IPS DF 4.7 (cell line): ENCODE data around the gene PLCD4.

Experiments
- DNase-seq: peaks from one replicate; pipeline ENCODE4 v3.0.0-alpha.2; 2013; ENCODE audit warnings: low spot score; ENCODE audit errors: extremely low read depth

The PLCD4 gene

DNA sequence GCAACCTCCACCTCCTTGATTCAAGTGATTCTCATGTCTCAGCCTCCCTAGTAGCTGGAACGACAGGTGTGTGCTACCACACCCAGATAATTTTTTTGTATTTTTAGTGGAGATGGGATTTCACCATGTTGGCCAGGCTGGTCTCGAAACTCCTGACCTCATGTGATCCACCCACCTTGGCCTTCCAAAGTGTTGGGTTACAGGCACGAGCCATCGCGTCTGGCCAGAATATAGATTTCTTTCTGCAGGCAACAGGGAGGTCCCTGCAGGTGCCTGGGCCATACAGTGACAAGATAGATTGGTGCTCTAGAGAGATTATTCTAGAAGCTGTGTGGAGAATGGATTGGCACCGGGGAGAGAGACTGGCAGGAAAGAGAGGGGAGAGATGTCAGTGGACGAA, 13.3 kb downstream of the PLCD4 start:
- no peak for DNase-seq

DNA sequence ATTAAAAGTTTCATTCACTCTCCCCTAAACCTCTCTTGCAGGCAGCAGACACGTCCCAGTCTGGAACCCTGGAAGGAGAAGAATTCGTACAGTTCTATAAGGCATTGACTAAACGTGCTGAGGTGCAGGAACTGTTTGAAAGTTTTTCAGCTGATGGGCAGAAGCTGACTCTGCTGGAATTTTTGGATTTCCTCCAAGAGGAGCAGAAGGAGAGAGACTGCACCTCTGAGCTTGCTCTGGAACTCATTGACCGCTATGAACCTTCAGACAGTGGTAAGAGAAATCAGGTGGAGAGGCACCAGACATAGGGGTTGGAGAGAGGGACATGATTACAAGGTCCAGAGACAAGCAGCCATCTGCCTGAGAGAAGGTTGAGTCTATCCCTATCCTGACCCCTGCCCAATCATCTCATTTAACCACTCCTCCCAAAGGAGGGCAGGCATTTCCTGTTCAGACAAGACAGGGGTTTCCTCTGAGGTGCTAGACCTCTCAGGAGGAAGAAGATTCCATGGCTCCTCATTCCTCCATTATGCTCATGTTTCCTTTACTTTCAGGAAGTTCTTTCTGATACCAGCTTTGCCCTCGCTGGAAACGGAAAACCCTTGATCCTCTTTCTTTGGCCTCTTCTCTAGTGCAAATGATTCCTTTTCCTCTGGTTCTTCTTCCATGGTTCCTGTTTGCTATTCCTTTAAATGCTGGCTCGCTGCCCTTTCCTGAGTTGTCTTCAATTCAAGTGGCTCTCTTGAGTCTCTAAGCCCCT, 15.1 kb downstream of the PLCD4 start:
- DNase-seq, result no peak

DNA sequence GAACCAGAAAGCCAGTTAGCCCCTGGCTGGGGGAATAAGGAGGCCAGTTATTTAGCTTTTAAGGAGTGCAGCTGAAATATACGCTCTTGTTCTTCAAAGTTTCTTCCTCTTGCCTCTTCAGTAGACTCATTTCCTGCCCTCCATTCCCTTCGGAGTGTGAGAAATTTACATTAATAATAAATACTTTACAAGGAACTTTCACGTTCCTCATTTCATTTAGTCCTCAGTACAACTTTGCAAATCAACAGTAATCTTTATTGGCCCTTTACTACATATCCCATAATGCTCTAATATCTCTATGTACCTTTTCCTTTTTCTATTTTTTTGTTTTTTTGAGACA, 15.6 kb downstream of the PLCD4 start:
- DNase-seq, result no peak

DNA sequence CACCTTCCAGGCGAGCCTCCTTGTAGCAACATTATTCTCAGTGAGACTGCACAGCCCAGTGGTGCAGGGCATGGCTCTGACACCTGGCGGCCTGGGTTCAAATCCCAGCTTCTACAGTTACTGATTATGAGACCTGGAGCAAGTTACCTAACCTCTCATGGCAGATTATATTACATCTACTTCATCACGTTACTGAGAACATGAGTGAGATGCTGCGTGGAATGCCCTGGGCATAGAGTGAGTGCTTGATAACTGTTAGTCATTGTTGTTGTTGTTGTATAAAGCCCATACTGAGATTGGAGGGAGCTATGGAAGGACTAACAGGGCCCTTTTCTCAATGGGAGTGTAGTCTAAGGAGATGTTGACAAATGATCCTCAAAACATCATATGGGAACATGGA, 18.7 kb downstream of the PLCD4 start:
- DNase-seq, result no peak

DNA sequence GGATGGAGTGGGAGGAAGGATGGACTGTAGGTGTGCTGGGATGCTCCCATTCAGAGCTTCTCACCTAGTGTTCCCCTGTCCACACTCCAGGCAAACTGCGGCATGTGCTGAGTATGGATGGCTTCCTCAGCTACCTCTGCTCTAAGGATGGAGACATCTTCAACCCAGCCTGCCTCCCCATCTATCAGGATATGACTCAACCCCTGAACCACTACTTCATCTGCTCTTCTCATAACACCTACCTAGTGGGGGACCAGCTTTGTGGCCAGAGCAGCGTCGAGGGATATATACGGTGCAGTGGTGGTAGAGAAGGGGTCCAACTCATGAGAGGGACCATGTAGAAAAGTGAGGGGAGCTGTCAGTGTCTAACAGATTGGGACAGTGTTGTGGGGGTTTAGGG, 20.2 kb downstream of the PLCD4 start:
- DNase-seq, result no peak

DNA sequence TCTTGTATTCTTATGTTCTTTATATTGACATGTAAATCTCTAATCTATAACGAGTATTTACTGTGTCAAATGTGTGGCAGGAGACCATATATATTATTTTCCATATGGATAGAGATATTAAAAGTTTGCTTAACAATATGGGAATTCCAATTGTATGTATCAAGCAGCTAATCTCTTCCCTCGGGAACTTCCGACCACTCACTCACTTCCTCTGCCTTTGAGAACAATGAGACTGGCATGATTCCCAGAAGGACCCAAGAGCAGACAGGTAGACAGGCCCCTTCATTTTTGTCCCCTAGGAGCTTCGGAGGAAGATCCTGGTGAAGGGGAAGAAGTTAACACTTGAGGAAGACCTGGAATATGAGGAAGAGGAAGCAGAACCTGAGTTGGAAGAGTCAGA, 24.1 kb downstream of the PLCD4 start:
- DNase-seq, result no peak

DNA sequence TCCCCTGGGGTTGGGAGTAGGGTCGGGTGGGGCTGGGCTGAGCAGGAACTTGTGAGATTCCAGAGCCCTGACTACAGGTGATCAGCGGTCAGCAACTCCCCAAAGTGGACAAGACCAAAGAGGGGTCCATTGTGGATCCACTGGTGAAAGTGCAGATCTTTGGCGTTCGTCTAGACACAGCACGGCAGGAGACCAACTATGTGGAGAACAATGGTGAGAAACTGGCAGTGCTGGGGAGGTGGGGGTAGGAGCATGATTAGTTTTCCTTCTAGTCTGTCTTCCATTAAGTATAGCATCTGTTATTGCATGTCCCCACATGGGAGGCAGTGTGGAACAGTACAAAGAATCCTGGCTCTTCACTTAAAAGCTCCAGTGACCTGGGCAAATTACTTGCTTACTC, 28.0 kb downstream of the PLCD4 start:
- DNase-seq, result no peak

DNA sequence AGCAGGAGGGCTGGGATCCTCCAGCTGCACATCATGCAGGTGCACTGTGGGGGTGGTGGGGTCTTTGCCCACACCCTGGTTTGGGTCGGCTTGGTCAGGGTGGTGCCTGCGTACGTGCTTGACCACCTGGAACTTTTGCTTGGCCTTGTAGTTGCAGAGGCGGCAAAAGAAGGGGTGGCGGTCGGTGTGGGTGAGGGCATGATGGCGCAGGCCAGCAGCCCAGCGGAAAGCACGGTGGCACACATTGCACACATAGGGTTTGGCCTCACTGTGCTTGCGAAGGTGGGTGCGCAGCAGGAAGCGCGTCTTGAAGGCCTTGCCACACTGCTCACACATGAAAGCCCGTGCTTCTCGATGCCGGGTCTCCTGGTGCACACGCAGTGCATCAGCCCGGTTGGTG, 30.7 kb downstream of the PLCD4 start:
- no peak for DNase-seq

DNA sequence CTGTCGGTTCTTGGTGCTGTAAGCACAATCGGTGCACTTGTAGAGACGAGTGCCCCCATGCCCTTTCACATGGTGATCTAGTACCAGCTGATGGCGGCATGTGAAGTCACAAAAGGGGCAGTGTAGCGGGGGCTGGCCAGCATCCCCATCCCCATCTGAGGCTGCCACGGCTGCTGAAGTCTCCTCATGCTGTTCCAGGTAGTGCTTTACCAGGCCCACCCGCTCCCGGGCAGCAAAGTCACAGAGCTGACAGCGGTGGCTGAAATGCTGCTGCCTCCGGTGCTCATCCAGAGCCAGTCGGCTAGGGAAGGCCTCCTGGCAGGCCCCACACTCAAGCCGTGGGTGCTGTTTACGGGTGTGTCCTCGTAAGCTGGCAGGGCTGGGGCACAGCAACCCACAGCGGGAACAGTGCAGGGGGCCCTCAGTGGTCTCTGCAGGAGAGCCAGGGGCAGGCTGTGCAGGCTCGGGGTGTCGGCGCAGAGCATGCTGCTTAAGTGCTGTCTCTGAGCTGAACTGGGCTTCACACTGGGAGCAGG, 34.5 kb downstream of the PLCD4 start:
- no peak for DNase-seq

DNA sequence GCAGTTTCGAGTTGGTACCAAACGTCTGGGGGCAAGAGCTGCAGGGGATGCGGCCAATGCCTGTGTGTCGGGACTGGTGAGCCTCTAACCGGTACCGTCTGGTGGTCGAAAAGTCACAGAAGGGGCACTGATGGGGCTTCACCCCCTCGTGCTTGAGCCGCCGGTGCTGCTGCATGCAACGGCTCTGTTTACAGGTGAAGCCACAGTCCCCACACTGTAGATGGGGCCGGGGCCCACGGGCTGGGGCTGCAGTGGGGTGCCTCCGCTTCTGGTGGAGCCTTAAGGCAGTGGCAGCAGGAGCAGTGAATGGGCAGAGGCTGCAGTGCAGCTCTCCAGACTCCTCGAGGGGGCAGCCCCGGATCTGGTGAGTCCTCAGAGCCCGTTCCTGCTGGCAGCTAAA, 35.1 kb downstream of the PLCD4 start:
- DNase-seq, result no peak

DNA sequence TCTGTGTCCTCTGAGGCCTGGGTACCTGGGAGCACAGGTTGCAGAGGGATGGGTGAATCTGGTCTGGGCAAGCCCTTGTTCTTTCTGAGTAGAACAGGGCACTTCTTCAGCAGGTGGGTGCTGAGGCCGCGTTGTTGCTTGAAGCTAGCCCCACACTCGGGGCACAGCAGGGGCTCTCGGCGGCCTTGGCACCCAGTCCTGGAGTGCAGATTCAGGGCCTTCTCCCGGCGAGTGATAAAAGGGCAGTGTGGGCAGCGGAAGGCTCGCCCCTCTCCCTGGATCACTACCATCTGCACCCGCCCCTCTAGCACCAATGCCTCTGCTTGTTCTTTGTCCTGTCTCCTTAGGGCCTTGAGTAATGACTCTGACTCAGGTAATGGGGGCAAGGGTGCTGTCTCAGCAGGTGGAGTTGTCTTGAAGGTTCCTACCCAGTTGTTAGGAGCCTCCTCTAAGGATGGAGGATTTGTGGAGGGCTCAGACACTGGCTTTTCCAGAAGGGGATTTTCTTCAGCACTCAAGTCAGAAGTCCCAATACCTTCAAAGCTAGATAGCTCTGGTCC, 36.1 kb downstream of the PLCD4 start:
- DNase-seq, result no peak

DNA sequence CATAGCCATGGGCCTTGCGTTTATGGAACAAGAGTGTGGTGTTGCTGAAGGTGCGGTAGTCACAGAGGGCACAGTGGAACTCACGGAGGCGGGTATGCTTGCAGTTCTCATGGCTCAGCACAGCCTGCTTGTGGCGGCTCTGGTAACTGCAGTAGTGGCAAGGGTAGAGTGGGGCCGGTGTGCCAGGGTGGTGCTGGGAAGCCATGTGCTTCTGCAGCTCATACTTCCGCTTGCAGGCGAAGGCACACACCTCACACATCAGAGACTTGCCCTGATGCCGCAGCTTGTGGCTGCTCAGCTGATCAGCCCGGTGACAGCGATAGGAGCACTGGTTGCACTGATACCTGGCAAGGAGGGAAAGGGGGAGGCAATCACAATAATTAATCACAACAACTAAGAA, 37.0 kb downstream of the PLCD4 start:
- no peak for DNase-seq

DNA sequence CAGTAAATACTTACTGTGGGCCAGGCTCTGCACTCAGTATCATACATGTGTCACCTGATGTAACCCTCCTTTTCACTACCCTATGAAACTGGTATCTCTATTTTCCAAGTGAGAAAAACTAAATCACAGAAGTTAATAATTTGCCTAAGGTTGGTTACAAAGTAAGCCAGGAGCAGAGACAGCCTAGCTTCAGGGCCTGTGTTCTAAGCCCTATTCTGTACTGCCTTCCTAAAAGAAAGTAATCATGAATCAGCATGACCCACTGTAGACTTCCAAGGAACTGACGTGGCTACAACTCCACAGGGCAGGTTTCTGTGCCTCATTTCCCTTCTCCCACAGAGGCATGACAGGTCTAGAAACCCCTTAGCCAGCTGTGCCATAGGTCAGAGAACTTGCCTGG, 37.4 kb downstream of the PLCD4 start:
- no peak for DNase-seq

DNA sequence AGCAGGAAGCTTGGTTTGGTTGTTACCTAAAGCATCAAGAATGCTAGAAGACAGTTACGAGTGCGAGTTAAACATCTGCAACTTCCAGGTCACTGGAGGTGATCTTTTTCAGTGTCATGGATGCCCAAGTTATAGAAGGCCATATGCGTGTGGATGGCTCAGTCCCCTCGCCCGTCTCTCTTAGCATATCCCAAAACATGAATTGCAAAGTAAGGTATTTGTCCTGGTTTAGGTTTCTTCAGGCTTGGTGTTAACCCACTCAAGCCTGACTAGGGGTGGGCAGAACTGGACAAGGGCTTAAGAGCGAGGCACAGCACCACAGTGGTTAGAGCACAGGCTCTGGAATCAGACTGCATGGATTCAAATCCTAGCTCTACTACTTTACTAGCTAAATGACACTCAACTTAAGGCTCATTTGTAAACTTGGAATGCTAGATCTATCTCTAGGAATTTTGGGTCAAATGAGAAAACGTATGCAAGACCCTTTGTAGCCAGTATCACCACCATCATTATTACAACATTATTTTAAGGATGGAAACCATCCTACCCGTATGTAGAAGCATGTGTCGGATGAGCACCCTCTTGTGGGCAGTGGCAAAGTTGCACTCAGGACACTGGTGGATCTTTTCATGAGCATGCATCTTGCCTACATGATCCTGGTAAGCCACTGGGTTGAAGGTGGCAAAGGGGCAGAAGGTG, 40.5 kb downstream of the PLCD4 start:
- DNase-seq, result peak; percentile 30

DNA sequence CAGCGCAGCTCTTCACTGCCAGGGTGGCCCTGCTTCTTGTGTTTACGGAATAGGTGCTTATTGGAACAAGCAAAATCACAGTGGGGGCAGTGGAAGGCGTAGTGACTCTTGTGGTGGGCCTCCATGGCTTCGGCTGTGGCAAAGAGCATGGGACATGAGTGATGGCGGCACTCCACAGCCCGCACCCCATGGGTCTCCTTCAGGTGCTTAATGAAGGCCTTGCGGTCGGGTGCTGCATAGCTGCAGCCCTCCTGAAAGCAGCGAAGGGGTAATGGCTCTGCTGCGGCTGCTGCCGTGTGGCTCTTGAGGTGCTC, 41.0 kb downstream of the PLCD4 start:
- DNase-seq, result no peak

DNA sequence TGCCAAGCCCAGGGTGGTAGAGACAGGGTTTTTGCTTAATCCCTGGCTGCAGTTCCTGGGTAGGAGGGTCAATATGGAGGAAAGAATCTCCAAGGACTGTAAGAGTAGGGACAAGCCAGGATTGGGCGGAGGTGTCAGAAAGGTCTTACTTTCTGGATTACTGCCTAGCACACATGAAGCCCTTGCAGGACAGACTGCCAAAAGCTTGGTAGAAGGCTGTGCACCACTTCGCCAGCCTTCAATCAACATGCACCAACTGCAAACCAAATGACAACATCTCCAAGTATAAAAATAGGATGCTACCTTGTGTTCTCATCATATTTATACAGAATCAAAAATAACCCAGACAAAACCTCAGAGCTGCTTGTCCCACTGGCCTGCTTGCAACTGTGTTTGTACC, 48.1 kb downstream of the PLCD4 start:
- no peak for DNase-seq

DNA sequence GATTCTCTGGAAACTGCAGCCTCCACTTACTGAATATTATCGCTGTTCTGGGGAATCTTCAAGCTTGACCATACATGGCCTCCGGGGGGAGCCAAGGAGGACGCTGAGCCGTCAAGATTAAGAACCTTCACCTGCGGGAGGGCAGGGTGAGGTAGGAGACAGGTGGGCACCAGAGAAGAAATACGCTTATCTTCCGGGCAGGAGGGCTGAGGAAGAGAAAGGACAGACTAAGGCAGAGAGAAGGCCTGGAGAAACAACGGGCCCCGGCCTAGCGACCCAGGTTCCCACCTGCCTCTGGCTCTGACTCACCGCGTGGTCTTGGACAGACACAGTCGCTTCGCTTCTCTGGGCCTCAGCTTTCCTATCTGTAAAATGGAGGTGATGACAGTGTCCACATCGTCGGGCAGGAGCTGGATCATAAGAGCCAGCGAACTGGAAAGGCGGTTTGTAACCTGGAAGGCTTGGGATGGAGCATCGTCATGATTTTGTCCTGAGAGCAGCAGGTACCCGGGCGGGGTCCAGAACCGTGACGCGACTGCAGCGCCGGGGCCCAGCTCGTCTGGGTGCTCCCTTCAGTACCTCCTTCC, 51.1 kb downstream of the PLCD4 start:
- no peak for DNase-seq

DNA sequence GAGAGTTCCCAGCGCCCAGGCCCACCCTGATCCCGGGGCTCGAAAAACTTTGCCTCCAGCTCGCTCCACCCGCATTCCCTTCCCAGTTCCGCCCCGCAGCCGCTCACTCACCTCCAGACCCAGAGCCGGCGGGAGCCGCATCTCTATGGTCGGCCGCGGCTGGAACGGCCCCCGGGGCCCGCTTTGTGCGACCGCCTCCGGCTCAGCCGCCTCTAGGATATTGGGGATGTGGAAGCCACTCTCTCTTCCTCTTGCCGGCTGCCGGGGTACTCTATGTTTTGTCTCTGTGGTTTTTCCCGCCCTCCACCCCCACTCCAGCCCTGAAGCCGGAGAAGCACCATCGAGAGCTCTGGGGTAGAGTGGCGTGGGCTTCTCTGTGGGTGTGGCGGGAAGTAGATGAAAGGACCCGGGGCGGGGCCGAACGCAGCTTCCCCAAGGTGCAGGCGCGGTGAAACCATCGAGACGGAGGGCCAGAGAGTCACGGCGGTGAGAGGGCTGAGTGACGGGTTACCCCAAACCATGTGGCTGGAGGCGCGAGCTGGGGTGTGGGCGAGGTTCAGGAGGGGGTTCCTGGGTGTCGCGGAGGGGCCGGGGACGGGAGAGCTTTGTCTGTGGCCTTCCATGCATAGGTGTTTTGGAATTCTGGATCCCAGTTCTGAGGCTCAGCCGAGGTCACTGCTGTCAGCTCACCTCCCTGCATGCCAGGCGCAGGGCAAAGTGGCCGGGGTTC, 51.7 kb downstream of the PLCD4 start, which contains the start of the genes BCS1L and ZNF142:
Gene BCS1L (plus strand): TSS at position 426 of the 730 bp plus-strand sequence. CDS start 1,305 bp downstream, outside the sequence.
Gene ZNF142 (minus strand): TSS at position 366 of the 730 bp plus-strand sequence. CDS start 3,194 bp downstream, outside the sequence.
- peak; percentile 64 for DNase-seq

DNA sequence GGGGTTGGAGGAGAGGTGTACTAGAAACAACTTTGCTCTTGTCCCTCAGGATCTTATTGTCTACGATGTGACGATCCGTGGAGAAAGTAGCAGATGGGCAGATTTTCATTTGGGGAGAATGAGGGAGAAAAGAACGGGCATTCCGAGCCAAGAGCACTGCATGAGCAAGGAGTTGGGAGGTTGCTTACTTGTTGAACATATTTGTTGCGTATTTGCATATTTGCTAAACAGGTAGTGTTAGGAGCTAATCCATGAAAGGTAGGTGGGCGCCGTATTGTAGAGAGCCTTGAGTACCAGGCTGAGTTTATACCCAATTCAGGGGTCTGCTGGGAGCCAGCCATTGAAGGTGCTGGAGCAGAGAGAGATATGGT, 52.3 kb downstream of the PLCD4 start:
- DNase-seq, result no peak

DNA sequence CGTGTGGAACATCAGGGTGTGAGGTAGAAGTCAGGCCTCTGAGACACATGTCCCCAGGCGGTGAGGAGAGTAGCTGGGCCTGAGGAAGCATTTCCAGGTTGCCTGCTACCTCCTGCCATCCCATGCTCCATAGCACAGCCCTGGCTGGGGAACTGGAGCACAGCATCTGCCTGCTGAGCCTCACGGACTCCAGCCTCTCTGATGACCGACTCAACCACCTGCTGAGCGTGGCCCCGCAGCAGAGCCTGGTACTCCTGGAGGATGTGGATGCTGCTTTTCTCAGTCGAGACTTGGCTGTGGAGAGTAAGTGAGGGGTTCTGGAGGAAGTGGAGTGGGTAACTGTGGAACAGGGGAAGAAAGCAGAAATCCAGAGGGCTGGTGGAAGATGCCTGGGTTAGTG, 54.7 kb downstream of the PLCD4 start:
- no peak for DNase-seq

DNA sequence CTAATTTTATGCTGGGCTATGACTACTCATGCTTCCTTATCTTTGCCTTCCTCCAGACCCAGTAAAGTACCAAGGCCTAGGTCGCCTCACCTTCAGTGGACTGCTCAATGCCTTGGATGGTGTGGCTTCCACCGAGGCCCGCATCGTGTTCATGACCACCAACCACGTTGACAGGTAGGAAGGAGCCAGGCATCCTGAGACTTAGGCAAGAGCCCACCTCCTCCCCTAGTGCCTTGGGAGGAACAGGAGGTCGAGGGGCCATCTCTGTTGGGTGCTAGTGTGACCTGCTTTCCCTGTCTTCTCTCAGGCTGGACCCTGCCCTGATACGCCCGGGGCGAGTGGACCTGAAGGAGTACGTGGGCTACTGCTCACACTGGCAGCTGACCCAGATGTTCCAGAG, 55.1 kb downstream of the PLCD4 start:
- DNase-seq, result no peak

DNA sequence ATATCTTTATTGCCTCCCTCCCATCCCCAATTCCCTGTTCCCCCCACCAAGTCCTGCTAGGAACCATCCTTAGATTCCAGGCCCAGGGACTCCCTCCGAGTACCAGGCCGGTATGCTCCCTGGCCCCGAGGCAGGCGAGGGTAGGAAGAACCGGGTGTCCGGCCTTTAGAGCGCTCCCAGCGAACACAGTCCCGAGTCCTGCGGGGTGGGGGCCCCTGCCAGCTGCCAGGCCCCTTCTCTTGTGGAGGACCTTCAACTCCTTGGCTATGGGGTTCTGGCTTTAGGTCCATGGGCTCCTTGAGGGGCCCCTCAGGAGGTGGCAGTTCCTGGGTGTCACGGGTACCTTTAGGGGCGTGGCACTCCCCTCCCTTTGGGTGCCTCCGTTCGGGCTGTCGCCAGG, 56.2 kb downstream of the PLCD4 start:
- DNase-seq, result no peak
